Mucosa of descending colon (tissue), 3 donors: ENCODE results near the gene TMIE. TPM values are rescaled to one million over a fixed set of nuclear protein-coding genes. Genes with fewer than 3 reads are reported as not detected.
"Not testable (repeated sequence)": the region's sequence is repeated elsewhere in the genome, so short reads cannot be mapped to it uniquely, and the experiment has no call there.

ENCODE experiments used
- ATAC-seq: fragments of 200-7000 bp; cut with Tn5 transposase; one replicate; pipeline ENCODE4 v1.9.1; 2020; ENCODE audit warnings: mild to moderate bottlenecking, moderate library complexity
- DNase-seq, 3 donors: peaks; one replicate each; pipeline ENCODE4 v3.0.0-alpha.2; 2020
- H3K36me3 ChIP-seq: fragments of 200-600 bp; one replicate; pipeline ENCODE4 v1.8.0; 2021; ENCODE audit warnings: low read depth, mild to moderate bottlenecking
- H3K4me1 ChIP-seq: fragments of 200-600 bp; one replicate; pipeline ENCODE4 v1.8.0; 2021; ENCODE audit warnings: low read depth, mild to moderate bottlenecking
- H3K4me3 ChIP-seq: fragments of 200-600 bp; one replicate; pipeline ENCODE4 v1.8.0; 2021; ENCODE audit warnings: mild to moderate bottlenecking
- H3K9me3 ChIP-seq: fragments of 200-600 bp; one replicate; pipeline ENCODE4 v1.8.0; 2021; ENCODE audit warnings: mild to moderate bottlenecking
- intact Hi-C, 2 donors: fragments of 100-400 bp; cut with DNase I in 1 of 2; cut with micrococcal nuclease in 1 of 2; formaldehyde crosslinking; loops; one replicate each; pipeline versions ENCODE4 v1.11.0 to v1.11.1; 2022; cut with DNase I, micrococcal nuclease
- total RNA-seq, 3 donors: library from RNA; stranded (reverse); fragmentation: NEBNext Ultra II Directional in 2 of 3; extraction: Animal tissue kit (Norgen Biotek cat#: 25700) in 2 of 3; gene quantifications; one replicate each; pipeline versions ENCODE4 v1.2.1 to v1.2.4, GENCODE V29; 2021 to 2023
- TF ChIP-seq, protein P1 (sequence below): fragments of 200-600 bp; IDR thresholded peaks from one replicate; pipeline ENCODE4 v1.8.0; 2022; ENCODE audit warnings: antibody characterized with exemption, mild to moderate bottlenecking
- donor health status: DM: no; HTN: no; CAD: no; lungs with moderate emphysema.
- donor health status: DM: no; HTN: no; CAD: no.
- donor health status: DM: no; HTN: yes; CAD: no.

Gene TMIE
- total RNA-seq, 3 donors from 2014 or later: 0.23 to 1.1 TPM; not detected in 1

DNA sequence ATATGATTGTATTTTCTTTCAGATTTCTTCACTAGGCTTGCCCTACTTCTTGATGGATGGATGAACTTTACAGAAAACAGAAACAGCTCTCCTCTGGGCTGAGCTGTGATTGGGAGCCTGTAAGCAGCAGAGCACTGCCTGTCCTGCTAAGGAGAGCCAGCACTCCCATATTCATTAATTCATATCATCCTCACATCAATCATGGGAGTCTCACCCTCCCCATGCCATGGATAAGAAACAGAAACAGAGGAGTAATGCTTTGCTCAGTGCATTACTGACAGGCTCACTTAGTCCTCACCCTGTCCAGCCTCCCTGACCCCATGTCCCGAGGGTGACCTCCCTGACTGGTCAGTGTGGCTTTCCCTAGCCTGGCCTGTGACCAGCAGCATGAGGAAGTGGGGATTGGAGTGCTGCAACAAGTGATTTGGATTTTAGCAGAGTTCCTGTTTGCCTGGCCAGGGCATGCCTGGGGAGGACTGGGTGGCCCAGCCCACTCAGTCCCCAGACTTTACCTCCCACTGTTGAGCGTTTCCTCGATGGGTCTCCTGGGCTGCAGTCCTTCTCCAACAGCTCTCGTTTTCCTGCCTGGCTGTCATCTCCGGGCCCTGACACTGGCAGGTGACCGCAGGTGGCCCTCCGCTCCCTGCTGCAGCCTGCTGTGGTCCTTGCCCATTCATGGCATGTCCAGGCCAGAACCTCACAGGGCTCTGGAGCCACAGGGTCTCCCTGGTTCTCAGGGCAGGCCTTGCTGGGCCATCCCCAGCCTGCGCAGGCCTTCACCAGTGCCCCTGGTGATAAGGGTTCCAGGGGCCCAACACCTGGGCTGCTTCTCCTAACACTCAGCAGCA lies 1.3 kb upstream of the TMIE start:
- intact Hi-C loops: loop anchor here (10.0 kb wide), 3 partner anchors 145 to 295 kb away; no protein-coding TSS in a partner anchor
- Histone ChIP-seq H3K9me3 (no peaks in the 10 kb centered on the region), H3K36me3 (no peaks in the 10 kb centered on the region), H3K4me3 (no peak overlapping the region), H3K4me1 (peaks cover 5% of the 10 kb centered on the region)
- DNase-seq (peak in 2 of 3 donors; percentile 27 to 58), ATAC-seq (peak; percentile 13)
- TF ChIP-seq, protein P1, sequence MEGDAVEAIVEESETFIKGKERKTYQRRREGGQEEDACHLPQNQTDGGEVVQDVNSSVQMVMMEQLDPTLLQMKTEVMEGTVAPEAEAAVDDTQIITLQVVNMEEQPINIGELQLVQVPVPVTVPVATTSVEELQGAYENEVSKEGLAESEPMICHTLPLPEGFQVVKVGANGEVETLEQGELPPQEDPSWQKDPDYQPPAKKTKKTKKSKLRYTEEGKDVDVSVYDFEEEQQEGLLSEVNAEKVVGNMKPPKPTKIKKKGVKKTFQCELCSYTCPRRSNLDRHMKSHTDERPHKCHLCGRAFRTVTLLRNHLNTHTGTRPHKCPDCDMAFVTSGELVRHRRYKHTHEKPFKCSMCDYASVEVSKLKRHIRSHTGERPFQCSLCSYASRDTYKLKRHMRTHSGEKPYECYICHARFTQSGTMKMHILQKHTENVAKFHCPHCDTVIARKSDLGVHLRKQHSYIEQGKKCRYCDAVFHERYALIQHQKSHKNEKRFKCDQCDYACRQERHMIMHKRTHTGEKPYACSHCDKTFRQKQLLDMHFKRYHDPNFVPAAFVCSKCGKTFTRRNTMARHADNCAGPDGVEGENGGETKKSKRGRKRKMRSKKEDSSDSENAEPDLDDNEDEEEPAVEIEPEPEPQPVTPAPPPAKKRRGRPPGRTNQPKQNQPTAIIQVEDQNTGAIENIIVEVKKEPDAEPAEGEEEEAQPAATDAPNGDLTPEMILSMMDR: no peak

DNA sequence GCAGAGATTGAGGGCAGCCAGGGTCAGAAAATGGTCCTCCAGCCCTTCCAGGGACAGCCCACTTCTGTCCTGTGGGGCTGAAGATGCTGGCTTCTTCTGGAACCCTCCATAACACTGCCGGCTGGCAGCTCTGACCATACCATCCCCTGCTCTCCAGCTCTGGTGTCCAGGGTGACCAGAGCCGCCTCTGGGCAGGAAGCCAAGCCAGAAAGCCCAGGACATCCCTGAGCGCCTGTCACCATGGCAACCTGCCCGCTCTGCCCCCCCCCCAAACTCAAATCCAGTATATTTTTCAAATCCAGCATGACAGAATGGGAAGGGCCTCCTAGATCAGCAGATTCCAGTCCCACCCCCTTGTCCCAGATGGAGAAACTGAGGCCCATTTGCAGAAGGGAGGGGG lies 420 bp upstream of the TMIE start:
- no peaks in the 10 kb centered on the region for H3K4me1 ChIP-seq
- H3K36me3 ChIP-seq: no peaks in the 10 kb centered on the region
- TF ChIP-seq, protein P1: no peak
- no peak overlapping the region for H3K4me3 ChIP-seq
- DNase-seq: peak in 1 of 3 donors; percentile 44
- intact Hi-C loops: loop anchor here (10.0 kb wide), 3 partner anchors 144 to 294 kb away; no protein-coding TSS in a partner anchor
- ATAC-seq: no peak
- no peaks in the 10 kb centered on the region for H3K9me3 ChIP-seq

DNA sequence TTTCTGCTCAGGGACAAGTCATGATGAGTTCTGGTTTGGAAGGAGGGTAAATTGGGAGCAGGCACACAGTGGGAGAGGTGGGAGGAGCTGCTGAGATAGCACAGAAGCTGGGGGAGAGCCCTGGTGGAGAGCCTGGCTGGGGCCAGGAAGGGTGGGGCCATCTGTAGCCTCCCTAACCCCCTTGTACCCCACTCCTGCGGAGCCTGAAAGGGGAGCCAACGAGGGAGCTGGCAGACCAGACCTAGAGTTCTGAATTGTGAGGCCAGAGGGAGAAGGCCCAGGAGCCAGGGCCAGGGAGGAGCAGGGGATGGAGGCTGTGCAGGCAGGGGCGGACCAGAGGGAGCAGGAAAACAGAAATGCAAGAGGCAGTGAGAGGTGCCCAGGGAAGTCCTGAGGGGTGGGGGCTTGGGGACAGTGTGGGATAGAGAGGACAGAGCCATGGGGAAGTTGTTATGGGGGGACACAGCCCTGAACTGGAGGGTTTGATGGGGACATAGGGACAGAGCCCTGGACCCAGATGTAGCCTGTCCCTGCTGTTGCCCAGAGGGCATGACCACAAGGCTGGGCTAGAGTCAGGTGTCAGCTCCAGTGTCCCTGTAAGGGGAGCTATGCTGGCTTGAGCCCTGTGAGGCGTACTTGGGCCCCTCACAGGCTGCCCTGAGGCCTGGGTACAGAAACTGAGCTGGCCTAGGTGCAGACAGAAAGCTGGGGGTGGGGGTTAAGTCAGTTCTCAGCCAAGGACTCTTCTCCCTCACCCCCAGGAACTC lies 1.2 kb downstream of the TMIE start:
- intact Hi-C loops: loop anchor here (10.0 kb wide), 3 partner anchors 142 to 292 kb away; no protein-coding TSS in a partner anchor

DNA sequence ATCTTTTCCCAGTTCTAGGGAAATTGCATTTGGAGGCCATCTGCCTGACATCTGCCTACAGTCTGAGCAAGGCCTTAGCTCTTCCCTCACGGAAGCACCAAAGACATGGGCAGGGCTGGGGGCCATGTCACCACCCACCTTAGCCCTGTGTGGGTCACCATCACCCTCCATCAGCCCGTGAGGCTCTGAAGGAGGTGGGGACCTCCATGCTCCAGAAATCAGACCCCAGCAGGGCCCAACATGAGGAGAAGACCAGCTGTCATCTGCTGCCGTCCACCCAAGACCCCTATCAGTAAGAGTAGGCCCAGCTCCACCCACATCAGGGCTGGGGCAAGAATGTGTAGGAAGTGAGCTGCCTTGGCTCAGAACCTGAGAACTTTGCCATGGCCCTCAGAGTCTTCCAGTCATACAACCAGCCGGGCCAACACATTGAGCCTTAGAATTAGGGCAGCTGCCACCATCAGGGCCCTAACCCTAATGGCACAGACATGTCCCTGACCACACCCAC lies 1.9 kb downstream of the TMIE start:
- no peaks in the 10 kb centered on the region for H3K36me3 ChIP-seq
- H3K4me3 ChIP-seq: no peak overlapping the region
- TF ChIP-seq, protein P1: no peak
- DNase-seq: no peak
- intact Hi-C loops: loop anchor here (10.0 kb wide), 3 partner anchors 142 to 292 kb away; no protein-coding TSS in a partner anchor
- H3K4me1 ChIP-seq: no peaks in the 10 kb centered on the region
- ATAC-seq: no peak
- H3K9me3 ChIP-seq: no peaks in the 10 kb centered on the region

More for the DNA sequence above, 1.2 kb downstream of the TMIE start:
- no peak overlapping the region for H3K4me3 ChIP-seq
- H3K4me1 ChIP-seq: no peaks in the 10 kb centered on the region
- TF ChIP-seq, protein P1: no peak
- no peaks in the 10 kb centered on the region for H3K36me3 ChIP-seq
- H3K9me3 ChIP-seq: no peaks in the 10 kb centered on the region
- ATAC-seq: no peak
- peak in 1 of 3 donors; percentile 33 for DNase-seq

DNA sequence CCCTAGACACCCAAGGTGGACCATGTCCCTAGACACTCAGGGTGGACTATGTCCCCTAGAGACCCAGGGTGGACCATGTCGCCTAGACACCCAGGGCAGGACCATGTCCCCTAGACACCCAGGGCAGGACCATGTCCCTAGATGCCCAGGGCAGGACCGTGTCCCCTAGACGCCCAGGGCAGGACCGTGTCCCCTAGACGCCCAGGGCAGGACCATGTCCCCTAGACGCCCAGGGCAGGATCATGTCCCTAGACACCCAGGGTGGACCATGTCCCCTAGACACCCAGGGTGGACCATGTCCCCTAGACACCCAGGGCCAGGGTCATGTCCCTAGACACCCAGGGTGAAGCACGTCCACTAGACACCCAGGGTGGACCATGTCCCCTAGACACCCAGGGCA lies 3.2 kb downstream of the TMIE start:
- not testable (repeated sequence) for H3K9me3 ChIP-seq, H3K4me1 ChIP-seq, H3K4me3 ChIP-seq, DNase-seq, ATAC-seq, H3K36me3 ChIP-seq
- intact Hi-C loops: loop anchor here (10.0 kb wide), 3 partner anchors 140 to 290 kb away; no protein-coding TSS in a partner anchor
